Activated naive CD8-positive, alpha-beta T cell treated with anti-CD3 and anti-CD28 coated beads for 36 hours (primary cell): ENCODE measurements around the gene NOM1. TPM values are rescaled to one million over a fixed set of nuclear protein-coding genes. Genes with fewer than 3 reads are reported as not detected.
A peak's percentile ranks its signal among the peaks of the same experiment; 100 is the strongest.
"Not testable (repeated sequence)": the region's sequence is repeated elsewhere in the genome, so short reads cannot be mapped to it uniquely, and the experiment has no call there.

Source experiments
- DNase-seq: peaks from one replicate; pipeline ENCODE4 v3.0.0; 2021
- H3K27ac Mint-ChIP-seq: one replicate; pipeline ENCODE4 v1.8.0; 2022; ENCODE audit warnings: mild to moderate bottlenecking, moderate library complexity, mixed read lengths
- H3K27me3 Mint-ChIP-seq: one replicate; pipeline ENCODE4 v1.8.0; 2022; ENCODE audit warnings: mild to moderate bottlenecking, mixed read lengths
- H3K36me3 Mint-ChIP-seq: one replicate; pipeline ENCODE4 v1.8.0; 2021; ENCODE audit warnings: mild to moderate bottlenecking, mixed read lengths
- H3K4me1 Mint-ChIP-seq: one replicate; pipeline ENCODE4 v1.8.0; 2021; ENCODE audit warnings: mixed read lengths
- H3K4me3 Mint-ChIP-seq: one replicate; pipeline ENCODE4 v1.8.0; 2022; ENCODE audit warnings: mild to moderate bottlenecking, moderate library complexity, mixed read lengths
- H3K9me3 Mint-ChIP-seq: one replicate; pipeline ENCODE4 v1.8.0; 2022; ENCODE audit warnings: mixed read lengths
- total RNA-seq, 2 experiments: library from RNA; stranded (reverse); gene quantifications; one replicate each; pipeline ENCODE4 v1.2.3, GENCODE V29; 2021

The NOM1 gene
- total RNA-seq, 2 experiments from 2014 or later = 31.5 to 35.4 TPM

- H3K27ac Mint-ChIP-seq = peak overlapping the region; percentile 88
- H3K9me3 Mint-ChIP-seq = no peaks in the 10 kb centered on the region
- DNase-seq = no peak
- H3K36me3 Mint-ChIP-seq = peaks cover 31% of the 10 kb centered on the region
- peaks cover 27% of the 10 kb centered on the region for H3K4me1 Mint-ChIP-seq
- peaks cover 5% of the 10 kb centered on the region for H3K27me3 Mint-ChIP-seq
- peak overlapping the region; percentile 97 for H3K4me3 Mint-ChIP-seq
Observed at GRCh38 chr7:156950381-156950858, 908 bp downstream of the NOM1 start.

- not testable (repeated sequence) for DNase-seq, H3K4me3 Mint-ChIP-seq, H3K27ac Mint-ChIP-seq, H3K27me3 Mint-ChIP-seq, H3K9me3 Mint-ChIP-seq
- peaks cover 36% of the 10 kb centered on the region for H3K36me3 Mint-ChIP-seq
- H3K4me1 Mint-ChIP-seq = peaks cover 25% of the 10 kb centered on the region
Observed at GRCh38 chr7:156953215-156953614, 3.7 kb downstream of the NOM1 start.

DNA sequence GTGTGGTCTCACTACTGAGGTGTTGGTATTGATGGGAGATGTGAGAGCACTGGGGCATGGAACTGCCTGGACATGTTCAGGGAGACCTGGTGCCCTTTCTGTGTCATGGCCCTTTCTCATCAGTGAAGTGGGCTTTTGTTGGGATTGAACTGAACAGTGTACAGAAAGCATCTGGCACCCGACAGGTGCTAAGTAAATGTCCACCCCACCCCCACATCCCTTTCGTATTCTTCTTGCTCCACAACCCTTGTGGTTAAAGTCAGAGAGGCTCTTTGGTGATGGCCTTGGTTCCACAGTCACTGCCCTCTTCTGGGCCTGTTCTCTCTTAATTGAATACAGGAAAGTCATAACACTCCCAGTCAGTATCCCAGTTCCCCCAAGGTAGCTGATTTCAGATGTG, 5.4 kb downstream of the NOM1 start:
- no peak overlapping the region for H3K27ac Mint-ChIP-seq
- H3K4me3 Mint-ChIP-seq = no peak overlapping the region
- H3K9me3 Mint-ChIP-seq = no peaks in the 10 kb centered on the region
- no peaks in the 10 kb centered on the region for H3K27me3 Mint-ChIP-seq
- peaks cover 25% of the 10 kb centered on the region for H3K4me1 Mint-ChIP-seq
- DNase-seq = no peak
- peaks cover 36% of the 10 kb centered on the region for H3K36me3 Mint-ChIP-seq

GRCh38 chr7:156956727-156957126, 7.2 kb downstream of the NOM1 start:
- H3K27ac Mint-ChIP-seq = no peak overlapping the region
- peaks cover 37% of the 10 kb centered on the region for H3K36me3 Mint-ChIP-seq
- no peaks in the 10 kb centered on the region for H3K9me3 Mint-ChIP-seq
- DNase-seq = no peak
- peaks cover 20% of the 10 kb centered on the region for H3K4me1 Mint-ChIP-seq
- H3K27me3 Mint-ChIP-seq = no peaks in the 10 kb centered on the region
- no peak overlapping the region for H3K4me3 Mint-ChIP-seq

- H3K27me3 Mint-ChIP-seq = no peaks in the 10 kb centered on the region
- H3K9me3 Mint-ChIP-seq = no peaks in the 10 kb centered on the region
- DNase-seq = no peak
- H3K4me3 Mint-ChIP-seq = no peak overlapping the region
- H3K27ac Mint-ChIP-seq = no peak overlapping the region
- H3K4me1 Mint-ChIP-seq = no peaks in the 10 kb centered on the region
- peaks cover 27% of the 10 kb centered on the region for H3K36me3 Mint-ChIP-seq
Observed at GRCh38 chr7:156962145-156962544, 12.6 kb downstream of the NOM1 start.

- no peak overlapping the region for H3K4me3 Mint-ChIP-seq
- peaks cover 29% of the 10 kb centered on the region for H3K36me3 Mint-ChIP-seq
- no peaks in the 10 kb centered on the region for H3K27me3 Mint-ChIP-seq
- no peak for DNase-seq
- no peak overlapping the region for H3K27ac Mint-ChIP-seq
- H3K9me3 Mint-ChIP-seq = no peaks in the 10 kb centered on the region
- H3K4me1 Mint-ChIP-seq = no peaks in the 10 kb centered on the region
Observed at GRCh38 chr7:156962897-156963296, 13.4 kb downstream of the NOM1 start.

- DNase-seq = no peak
- Mint-ChIP-seq H3K4me1 (no peaks in the 10 kb centered on the region), H3K27ac (no peak overlapping the region), H3K36me3 (peaks cover 29% of the 10 kb centered on the region), H3K9me3 (no peaks in the 10 kb centered on the region), H3K4me3 (no peak overlapping the region), H3K27me3 (no peaks in the 10 kb centered on the region)
Observed at GRCh38 chr7:156963472-156963871, 14.0 kb downstream of the NOM1 start.

DNA sequence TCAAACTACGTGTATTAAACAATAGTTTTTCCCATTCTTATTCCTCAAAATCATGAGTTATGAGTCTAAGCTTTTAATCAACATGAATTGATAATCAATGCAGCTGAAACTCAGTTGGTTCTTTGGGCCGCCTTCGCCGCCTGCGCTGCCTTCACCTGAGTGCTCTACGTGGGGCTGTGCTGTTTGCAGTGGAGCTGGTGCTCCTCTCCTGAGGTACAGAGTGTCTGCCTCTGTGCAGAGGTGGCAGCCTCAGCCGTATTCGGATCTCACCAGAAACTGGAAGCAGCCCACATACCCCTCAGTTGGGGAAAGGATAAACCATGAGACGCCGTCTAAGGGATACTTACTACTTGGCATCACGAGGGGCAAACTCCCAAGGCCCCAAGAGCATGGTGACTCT, 15.5 kb downstream of the NOM1 start:
- Mint-ChIP-seq H3K36me3 (peaks cover 31% of the 10 kb centered on the region), H3K27me3 (no peaks in the 10 kb centered on the region), H3K27ac (no peak overlapping the region)

GRCh38 chr7:156966387-156966786, 16.9 kb downstream of the NOM1 start:
- peaks cover 23% of the 10 kb centered on the region for H3K36me3 Mint-ChIP-seq
- H3K9me3 Mint-ChIP-seq = no peaks in the 10 kb centered on the region
- H3K4me3 Mint-ChIP-seq = no peak overlapping the region
- H3K27ac Mint-ChIP-seq = no peak overlapping the region
- H3K27me3 Mint-ChIP-seq = no peaks in the 10 kb centered on the region
- DNase-seq = no peak
- no peaks in the 10 kb centered on the region for H3K4me1 Mint-ChIP-seq

More for the DNA sequence above, 15.5 kb downstream of the NOM1 start:
- H3K4me3 Mint-ChIP-seq = no peak overlapping the region
- no peaks in the 10 kb centered on the region for H3K9me3 Mint-ChIP-seq
- DNase-seq = no peak
- no peaks in the 10 kb centered on the region for H3K4me1 Mint-ChIP-seq

DNA sequence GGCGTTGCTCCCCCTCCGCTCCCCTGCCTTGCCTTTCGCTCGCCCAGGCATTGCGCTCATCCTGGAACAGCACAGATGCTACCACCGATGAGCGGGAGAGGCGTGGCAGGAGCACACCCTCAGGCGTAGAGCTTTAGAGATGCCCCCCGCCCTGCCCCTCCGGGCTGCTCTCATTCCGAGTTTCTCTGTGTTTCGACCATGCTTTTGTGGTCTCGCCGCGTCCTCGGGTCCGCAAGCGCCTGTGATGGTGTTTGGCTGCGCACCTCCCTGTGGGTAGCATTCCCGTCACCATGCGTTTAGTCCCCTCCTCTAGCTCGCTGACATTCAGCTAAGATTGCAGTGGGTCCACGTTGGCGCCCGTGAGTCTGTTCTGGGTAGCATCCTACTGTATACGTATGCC, 18.7 kb downstream of the NOM1 start:
- Mint-ChIP-seq H3K9me3 (no peaks in the 10 kb centered on the region), H3K4me1 (no peaks in the 10 kb centered on the region), H3K27ac (no peak overlapping the region), H3K36me3 (peaks cover 15% of the 10 kb centered on the region), H3K27me3 (no peaks in the 10 kb centered on the region), H3K4me3 (no peak overlapping the region)
- no peak for DNase-seq

GRCh38 chr7:156969972-156970420, 20.5 kb downstream of the NOM1 start:
- Mint-ChIP-seq H3K9me3 (no peaks in the 10 kb centered on the region), H3K27me3 (no peaks in the 10 kb centered on the region), H3K36me3 (peaks cover 13% of the 10 kb centered on the region), H3K4me3 (no peak overlapping the region), H3K4me1 (no peaks in the 10 kb centered on the region), H3K27ac (no peak overlapping the region)
- no peak for DNase-seq

DNA sequence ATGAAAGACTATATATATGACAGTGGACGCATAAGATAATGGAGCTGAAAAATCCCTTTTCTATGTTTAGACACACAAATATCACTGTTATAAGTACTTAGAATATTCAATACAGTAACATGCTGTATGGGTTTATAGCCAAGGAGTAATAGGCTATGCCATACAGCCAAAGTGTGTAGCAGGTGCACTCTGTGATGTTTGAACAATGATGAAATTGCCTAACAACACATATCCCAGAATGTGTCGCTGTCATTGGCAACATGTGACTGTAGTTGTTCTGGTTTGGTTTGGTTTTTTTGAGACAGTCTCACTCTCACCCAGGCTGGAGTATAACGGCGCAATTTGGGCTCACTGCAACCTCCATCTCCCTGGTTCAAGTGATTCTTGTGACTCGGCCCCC, 26.1 kb downstream of the NOM1 start:
- DNase-seq = no peak
- Mint-ChIP-seq H3K4me3 (no peak overlapping the region), H3K36me3 (peaks cover 15% of the 10 kb centered on the region), H3K9me3 (peaks cover 7% of the 10 kb centered on the region), H3K27ac (no peak overlapping the region), H3K4me1 (no peaks in the 10 kb centered on the region), H3K27me3 (no peaks in the 10 kb centered on the region)

DNA sequence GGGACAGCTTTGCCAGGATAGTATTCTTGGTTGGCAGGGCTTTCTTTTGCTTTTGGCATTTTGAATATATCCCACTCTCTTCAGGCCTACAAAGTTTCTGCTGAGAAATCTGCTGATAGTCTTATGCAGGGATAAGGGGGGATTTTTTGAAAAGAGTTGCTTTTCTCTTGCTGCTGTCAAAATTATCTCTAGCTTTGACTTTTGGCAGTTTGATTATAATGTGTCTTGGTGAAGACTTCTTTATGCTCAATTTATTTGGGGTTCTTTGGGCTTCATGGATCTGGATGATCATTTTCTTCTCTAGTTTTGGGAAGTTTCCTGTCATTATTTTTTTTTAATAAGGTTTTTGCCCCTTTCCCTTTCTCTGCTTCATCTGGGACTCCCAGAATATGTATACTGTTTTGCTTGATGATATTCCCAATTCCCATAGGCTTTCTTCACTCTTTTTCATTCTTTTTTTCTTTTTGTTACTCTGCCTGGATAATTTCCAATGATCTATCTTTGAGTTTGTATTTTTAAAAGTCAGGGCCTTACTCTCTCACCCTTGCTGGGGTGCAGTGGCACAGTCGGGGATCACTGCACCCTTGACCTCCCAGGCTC, 29.6 kb downstream of the NOM1 start:
- Mint-ChIP-seq H3K9me3 (peaks cover 7% of the 10 kb centered on the region), H3K27ac (no peak overlapping the region)
- no peak for DNase-seq

DNA sequence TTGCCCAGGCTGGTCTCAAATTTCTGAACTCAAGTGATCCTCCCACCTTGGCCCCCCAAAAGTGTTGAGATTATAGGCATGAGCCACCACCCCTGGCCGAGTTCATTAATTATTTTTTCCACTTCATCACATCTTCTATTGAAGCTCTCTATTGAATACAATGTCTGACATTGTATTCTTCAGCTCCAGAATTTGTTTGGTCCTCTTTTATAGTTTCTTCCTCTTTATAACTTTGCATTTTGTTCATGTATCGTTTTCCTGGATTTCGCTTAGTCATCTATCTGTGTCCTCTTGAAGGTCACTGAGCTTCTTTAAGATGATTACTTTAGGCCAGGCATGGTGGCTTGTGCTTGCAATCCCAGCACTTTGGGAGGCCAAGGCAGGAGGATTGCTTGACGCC, 30.2 kb downstream of the NOM1 start:
- Mint-ChIP-seq H3K36me3 (peaks cover 11% of the 10 kb centered on the region), H3K27ac (no peak overlapping the region), H3K27me3 (no peaks in the 10 kb centered on the region), H3K9me3 (peaks cover 7% of the 10 kb centered on the region), H3K4me3 (no peak overlapping the region), H3K4me1 (no peaks in the 10 kb centered on the region)
- DNase-seq = no peak

More for the DNA sequence above, 29.6 kb downstream of the NOM1 start:
- Mint-ChIP-seq H3K4me1 (no peaks in the 10 kb centered on the region), H3K36me3 (peaks cover 11% of the 10 kb centered on the region), H3K27me3 (no peaks in the 10 kb centered on the region), H3K4me3 (no peak overlapping the region)

DNA sequence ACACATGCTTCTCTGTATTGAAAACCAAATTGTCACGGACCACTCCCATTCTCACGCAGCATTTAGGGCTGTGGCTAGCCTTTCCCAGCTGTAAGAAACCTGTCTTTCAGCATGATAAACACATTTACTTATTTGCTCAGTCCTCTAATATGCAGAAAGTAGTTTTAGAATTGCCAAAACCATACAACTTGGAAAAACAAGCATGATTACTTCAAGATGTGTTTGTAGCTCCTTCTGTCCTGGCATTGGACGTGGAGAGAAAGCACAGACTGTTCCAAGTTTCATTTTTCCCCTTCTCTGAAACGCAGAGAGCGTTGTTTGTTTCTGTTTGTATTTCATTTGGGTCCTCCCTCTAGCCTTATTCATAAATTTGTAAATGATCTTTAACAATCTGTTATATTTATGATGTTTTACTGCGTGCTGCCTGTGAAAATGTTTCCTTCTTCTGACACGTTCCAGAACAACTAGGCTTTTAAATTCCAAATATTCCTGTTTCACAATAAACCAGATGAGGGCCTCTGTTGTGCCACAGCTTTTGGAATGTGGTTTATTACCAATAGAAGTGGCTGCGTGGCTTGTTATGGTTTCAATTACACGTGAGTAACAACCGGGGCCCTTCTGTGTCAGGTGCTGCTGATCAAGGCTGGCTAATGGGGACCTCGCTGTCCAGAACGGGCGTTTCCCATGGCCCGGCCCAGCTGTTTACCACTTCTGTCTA, 34.8 kb downstream of the NOM1 start:
- peaks cover 5% of the 10 kb centered on the region for H3K36me3 Mint-ChIP-seq
- H3K4me1 Mint-ChIP-seq = no peaks in the 10 kb centered on the region
- H3K27ac Mint-ChIP-seq = no peak overlapping the region
- no peak overlapping the region for H3K4me3 Mint-ChIP-seq
- peaks cover 5% of the 10 kb centered on the region for H3K9me3 Mint-ChIP-seq
- H3K27me3 Mint-ChIP-seq = no peaks in the 10 kb centered on the region
- no peak for DNase-seq
